ENCODE measurements around the gene SNX11. TPM values are rescaled to one million over a fixed set of nuclear protein-coding genes. Genes with fewer than 3 reads are reported as not detected.
A peak's percentile ranks its signal among the peaks of the same experiment; 100 is the strongest.

The SNX11 gene
- polyA plus RNA-seq, 2 donors: 11.5 to 17.0 TPM

DNA sequence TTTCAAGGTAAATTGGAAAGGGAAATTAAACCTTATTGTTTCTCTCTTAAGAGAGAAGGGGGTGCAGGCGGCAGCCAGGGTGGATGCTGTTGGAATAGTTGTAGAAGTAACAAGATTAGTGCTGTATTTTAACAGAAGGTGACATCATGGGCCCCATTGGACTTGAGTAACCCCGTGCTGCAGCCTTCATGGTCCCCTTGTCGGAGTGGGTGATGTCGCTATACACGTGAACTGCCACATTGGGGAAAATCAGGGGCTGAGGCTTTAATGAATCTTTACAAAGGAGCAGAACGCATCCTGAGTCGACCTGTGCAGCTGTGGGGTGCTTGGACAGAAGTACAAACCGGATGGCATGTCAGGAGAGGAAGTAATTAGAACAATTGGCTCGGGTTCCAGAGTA is 3.2 kb downstream of the SNX11 start:
- Histone ChIP-seq H3K27me3 (ENCODE audit: control insufficient read depth in 1 of 2, insufficient read depth in 2 of 2, low read length in 2 of 2) (no peaks in the 10 kb centered on the region), H3K4me3 (ENCODE audit: low read depth in 1 of 2, low read length in 2 of 2) (no peak overlapping the region), H3K4me1 (ENCODE audit: control insufficient read depth in 2 of 2, insufficient read depth in 2 of 2, low read length in 1 of 2) (no peaks in the 10 kb centered on the region), H3K9me3 (ENCODE audit: control insufficient read depth in 2 of 2, insufficient read depth in 1 of 2, low read depth in 1 of 2, low read length in 1 of 2) (no peaks in the 10 kb centered on the region), H3K27ac (ENCODE audit: low read depth in 2 of 2, low read length in 1 of 2) (no peak overlapping the region), H3K36me3 (ENCODE audit: control insufficient read depth in 2 of 2, insufficient read depth in 2 of 2, low read length in 1 of 2) (peaks cover 0 to 7% of the 10 kb centered on the region in 2 donors)
- 75 to 80% methylated on average over 9 of the region's 9 CpGs for WGBS, 2 donors

- Histone ChIP-seq H3K4me3 (ENCODE audit: low read depth in 1 of 2, low read length in 2 of 2) (no peak overlapping the region), H3K4me1 (ENCODE audit: control insufficient read depth in 2 of 2, insufficient read depth in 2 of 2, low read length in 1 of 2) (no peaks in the 10 kb centered on the region), H3K27ac (ENCODE audit: low read depth in 2 of 2, low read length in 1 of 2) (no peak overlapping the region), H3K36me3 (ENCODE audit: control insufficient read depth in 2 of 2, insufficient read depth in 2 of 2, low read length in 1 of 2) (peaks cover 0 to 7% of the 10 kb centered on the region in 2 donors), H3K9me3 (ENCODE audit: control insufficient read depth in 2 of 2, insufficient read depth in 1 of 2, low read depth in 1 of 2, low read length in 1 of 2) (no peaks in the 10 kb centered on the region), H3K27me3 (ENCODE audit: control insufficient read depth in 1 of 2, insufficient read depth in 2 of 2, low read length in 2 of 2) (no peaks in the 10 kb centered on the region)
- WGBS, 2 donors: 86 to 89% methylated on average over 2 of the region's 2 CpGs
These were observed 4.3 kb downstream of the SNX11 start for GRCh38 chr17:48111937-48112241.

- peaks cover 0 to 12% of the 10 kb centered on the region in 2 donors for H3K36me3 ChIP-seq (ENCODE audit: control insufficient read depth in 2 of 2, insufficient read depth in 2 of 2, low read length in 1 of 2)
- no peak overlapping the region for H3K4me3 ChIP-seq (ENCODE audit: low read depth in 1 of 2, low read length in 2 of 2)
- WGBS, 2 donors: 86 to 87% methylated on average over 5 of the region's 5 CpGs
- H3K27ac ChIP-seq (ENCODE audit: low read depth in 2 of 2, low read length in 1 of 2): peak overlapping the region in 1 of 2 donors; percentile 36
- H3K4me1 ChIP-seq (ENCODE audit: control insufficient read depth in 2 of 2, insufficient read depth in 2 of 2, low read length in 1 of 2): no peaks in the 10 kb centered on the region
- H3K27me3 ChIP-seq (ENCODE audit: control insufficient read depth in 1 of 2, insufficient read depth in 2 of 2, low read length in 2 of 2): no peaks in the 10 kb centered on the region
- H3K9me3 ChIP-seq (ENCODE audit: control insufficient read depth in 2 of 2, insufficient read depth in 1 of 2, low read depth in 1 of 2, low read length in 1 of 2): no peaks in the 10 kb centered on the region
These were observed 5.7 kb downstream of the SNX11 start for GRCh38 chr17:48113201-48113676.

DNA sequence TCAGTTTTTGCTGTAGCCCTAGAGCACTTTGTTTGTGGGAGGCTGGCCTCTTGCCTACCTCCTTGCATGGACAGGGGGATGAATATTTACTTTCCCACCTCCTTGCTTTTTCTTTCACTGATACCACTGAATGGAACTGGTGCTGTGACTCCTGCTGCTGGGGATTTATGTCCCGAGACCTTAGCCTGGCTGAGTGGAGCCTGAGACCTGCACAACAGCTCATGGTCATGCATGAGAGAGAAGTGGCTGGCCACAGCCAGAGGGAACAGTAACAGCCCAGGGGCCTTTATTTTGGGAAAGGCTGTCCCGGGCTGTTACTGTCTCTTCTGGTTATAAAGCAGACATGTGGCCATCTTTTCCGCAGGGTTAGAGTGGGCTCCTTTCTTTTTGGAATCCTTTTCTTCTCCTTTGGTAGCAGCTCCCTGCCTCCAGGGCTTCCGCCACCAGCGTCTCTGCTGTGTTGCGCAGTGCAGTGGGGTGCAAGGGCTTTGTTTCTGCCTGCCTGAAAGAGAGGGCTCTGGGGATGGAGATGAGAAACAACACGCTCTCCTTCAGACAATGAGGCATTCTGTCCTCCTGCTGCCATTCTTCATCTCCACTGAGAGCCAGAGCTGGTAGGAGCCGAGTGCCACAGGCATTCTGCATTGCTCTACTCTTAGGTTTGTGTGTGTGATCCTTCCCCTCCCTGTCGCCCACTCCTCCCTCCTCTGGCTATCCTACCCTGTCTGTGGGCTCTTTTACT is 14.5 kb downstream of the SNX11 start:
- H3K4me1 ChIP-seq (ENCODE audit: control insufficient read depth in 2 of 2, insufficient read depth in 2 of 2, low read length in 1 of 2): no peaks in the 10 kb centered on the region
- no peak overlapping the region for H3K27ac ChIP-seq (ENCODE audit: low read depth in 2 of 2, low read length in 1 of 2)
- 87 to 90% methylated on average over 9 of the region's 9 CpGs for WGBS, 2 donors
- no peaks in the 10 kb centered on the region for H3K9me3 ChIP-seq (ENCODE audit: control insufficient read depth in 2 of 2, insufficient read depth in 1 of 2, low read depth in 1 of 2, low read length in 1 of 2)
- peaks cover 22 to 28% of the 10 kb centered on the region in 2 donors for H3K36me3 ChIP-seq (ENCODE audit: control insufficient read depth in 2 of 2, insufficient read depth in 2 of 2, low read length in 1 of 2)
- H3K27me3 ChIP-seq (ENCODE audit: control insufficient read depth in 1 of 2, insufficient read depth in 2 of 2, low read length in 2 of 2): no peaks in the 10 kb centered on the region
- no peak overlapping the region for H3K4me3 ChIP-seq (ENCODE audit: low read depth in 1 of 2, low read length in 2 of 2)

GRCh38 chr17:48122665-48123045 is 15.1 kb downstream of the SNX11 start:
- Histone ChIP-seq H3K9me3 (ENCODE audit: control insufficient read depth in 2 of 2, insufficient read depth in 1 of 2, low read depth in 1 of 2, low read length in 1 of 2) (no peaks in the 10 kb centered on the region), H3K4me3 (ENCODE audit: low read depth in 1 of 2, low read length in 2 of 2) (no peak overlapping the region), H3K4me1 (ENCODE audit: control insufficient read depth in 2 of 2, insufficient read depth in 2 of 2, low read length in 1 of 2) (no peaks in the 10 kb centered on the region), H3K27ac (ENCODE audit: low read depth in 2 of 2, low read length in 1 of 2) (no peak overlapping the region), H3K27me3 (ENCODE audit: control insufficient read depth in 1 of 2, insufficient read depth in 2 of 2, low read length in 2 of 2) (no peaks in the 10 kb centered on the region), H3K36me3 (ENCODE audit: control insufficient read depth in 2 of 2, insufficient read depth in 2 of 2, low read length in 1 of 2) (peaks cover 22 to 25% of the 10 kb centered on the region in 2 donors)
- 87 to 90% methylated on average over 3 of the region's 3 CpGs for WGBS, 2 donors

- H3K27me3 ChIP-seq (ENCODE audit: control insufficient read depth in 1 of 2, insufficient read depth in 2 of 2, low read length in 2 of 2): no peaks in the 10 kb centered on the region
- no peaks in the 10 kb centered on the region for H3K4me1 ChIP-seq (ENCODE audit: control insufficient read depth in 2 of 2, insufficient read depth in 2 of 2, low read length in 1 of 2)
- no peak overlapping the region for H3K27ac ChIP-seq (ENCODE audit: low read depth in 2 of 2, low read length in 1 of 2)
- peaks cover 22 to 23% of the 10 kb centered on the region in 2 donors for H3K36me3 ChIP-seq (ENCODE audit: control insufficient read depth in 2 of 2, insufficient read depth in 2 of 2, low read length in 1 of 2)
- no peak overlapping the region for H3K4me3 ChIP-seq (ENCODE audit: low read depth in 1 of 2, low read length in 2 of 2)
- 82 to 86% methylated on average over 6 of the region's 6 CpGs for WGBS, 2 donors
- no peaks in the 10 kb centered on the region for H3K9me3 ChIP-seq (ENCODE audit: control insufficient read depth in 2 of 2, insufficient read depth in 1 of 2, low read depth in 1 of 2, low read length in 1 of 2)
These were observed 15.5 kb downstream of the SNX11 start for GRCh38 chr17:48123111-48123510.

- Histone ChIP-seq H3K27ac (ENCODE audit: low read depth in 2 of 2, low read length in 1 of 2) (no peak overlapping the region), H3K4me1 (ENCODE audit: control insufficient read depth in 2 of 2, insufficient read depth in 2 of 2, low read length in 1 of 2) (no peaks in the 10 kb centered on the region), H3K27me3 (ENCODE audit: control insufficient read depth in 1 of 2, insufficient read depth in 2 of 2, low read length in 2 of 2) (no peaks in the 10 kb centered on the region), H3K36me3 (ENCODE audit: control insufficient read depth in 2 of 2, insufficient read depth in 2 of 2, low read length in 1 of 2) (peaks cover 20 to 22% of the 10 kb centered on the region in 2 donors), H3K4me3 (ENCODE audit: low read depth in 1 of 2, low read length in 2 of 2) (no peak overlapping the region), H3K9me3 (ENCODE audit: control insufficient read depth in 2 of 2, insufficient read depth in 1 of 2, low read depth in 1 of 2, low read length in 1 of 2) (no peaks in the 10 kb centered on the region)
- WGBS, 2 donors: 93 to 96% methylated on average over 4 of the region's 4 CpGs
These were observed 16.3 kb downstream of the SNX11 start for GRCh38 chr17:48123776-48124388.

GRCh38 chr17:48125829-48126531 is 18.4 kb downstream of the SNX11 start:
- H3K27me3 ChIP-seq (ENCODE audit: control insufficient read depth in 1 of 2, insufficient read depth in 2 of 2, low read length in 2 of 2): no peaks in the 10 kb centered on the region
- peaks cover 18 to 22% of the 10 kb centered on the region in 2 donors for H3K36me3 ChIP-seq (ENCODE audit: control insufficient read depth in 2 of 2, insufficient read depth in 2 of 2, low read length in 1 of 2)
- H3K4me3 ChIP-seq (ENCODE audit: low read depth in 1 of 2, low read length in 2 of 2): no peak overlapping the region
- no peak overlapping the region for H3K27ac ChIP-seq (ENCODE audit: low read depth in 2 of 2, low read length in 1 of 2)
- no peaks in the 10 kb centered on the region for H3K9me3 ChIP-seq (ENCODE audit: control insufficient read depth in 2 of 2, insufficient read depth in 1 of 2, low read depth in 1 of 2, low read length in 1 of 2)
- no peaks in the 10 kb centered on the region for H3K4me1 ChIP-seq (ENCODE audit: control insufficient read depth in 2 of 2, insufficient read depth in 2 of 2, low read length in 1 of 2)
- 63 to 70% methylated on average over 9 of the region's 9 CpGs for WGBS, 2 donors

DNA sequence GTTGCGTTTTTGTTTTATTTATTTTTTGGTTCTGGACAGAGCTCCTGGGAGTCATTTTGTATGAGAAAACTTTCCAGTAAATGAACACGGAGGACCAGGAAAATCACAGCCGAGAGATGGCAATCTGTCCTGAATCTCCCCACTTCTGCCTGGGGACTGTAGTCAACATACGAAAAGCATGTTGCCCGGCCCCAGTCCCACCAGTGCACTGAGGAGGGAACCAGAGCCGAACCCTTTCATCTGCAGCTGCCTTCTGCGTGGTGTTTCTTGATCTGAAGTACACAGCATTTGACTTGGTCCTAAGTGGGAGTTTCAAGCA is 18.9 kb downstream of the SNX11 start:
- H3K9me3 ChIP-seq (ENCODE audit: control insufficient read depth in 2 of 2, insufficient read depth in 1 of 2, low read depth in 1 of 2, low read length in 1 of 2): no peaks in the 10 kb centered on the region
- no peak overlapping the region for H3K4me3 ChIP-seq (ENCODE audit: low read depth in 1 of 2, low read length in 2 of 2)
- H3K27ac ChIP-seq (ENCODE audit: low read depth in 2 of 2, low read length in 1 of 2): no peak overlapping the region
- H3K27me3 ChIP-seq (ENCODE audit: control insufficient read depth in 1 of 2, insufficient read depth in 2 of 2, low read length in 2 of 2): no peaks in the 10 kb centered on the region
- H3K4me1 ChIP-seq (ENCODE audit: control insufficient read depth in 2 of 2, insufficient read depth in 2 of 2, low read length in 1 of 2): no peaks in the 10 kb centered on the region
- 82% methylated on average over 7 of the region's 7 CpGs for WGBS, 2 donors
- H3K36me3 ChIP-seq (ENCODE audit: control insufficient read depth in 2 of 2, insufficient read depth in 2 of 2, low read length in 1 of 2): peaks cover 14 to 18% of the 10 kb centered on the region in 2 donors
